A673 (cell line): ENCODE data around the gene RPS21. TPM values are rescaled to one million over a fixed set of nuclear protein-coding genes. Genes with fewer than 3 reads are reported as not detected.

ENCODE experiments used
- BruUV-seq: library from RNA; stranded (reverse); fragments of 400-500 nt; replicated peaks from 2 replicates; lab custom pipeline; 2021; lab: Mats Ljungman, UMichigan
- CTCF ChIA-PET: fragments of 300-600 bp; sonication (Branson Sonifier 250); formaldehyde crosslinking; loops from one replicate; lab custom pipeline; 2022; ENCODE audit warnings: antibody characterized with exemption; lab: Charles Lee
- POLR2A ChIA-PET: fragments of 300-600 bp; sonication (Branson Sonifier 250); formaldehyde crosslinking; loops from one replicate; lab custom pipeline; 2022; ENCODE audit warnings: antibody characterized with exemption; ENCODE audit not compliant: low non-redundant PET; lab: Charles Lee
- DNase-seq: peaks from one replicate; pipeline ENCODE4 v3.0.0-alpha.2; 2015; ENCODE audit warnings: low spot score
- H3K27ac ChIP-seq: fragments of 200-600 bp; sonication (generic); 2 replicates; pipeline ENCODE4 v1.5.1; 2016; ENCODE audit warnings: mixed run types, low read depth, mild to moderate bottlenecking, mixed read lengths, antibody characterized with exemption, low read length; ENCODE audit not compliant: poor library complexity, severe bottlenecking
- H3K27me3 ChIP-seq: fragments of 200-600 bp; sonication (generic); replicated peaks from 2 replicates; pipeline ENCODE4 v1.6.1; 2017; ENCODE audit warnings: mixed run types, low read depth, mild to moderate bottlenecking, mixed read lengths, antibody characterized with exemption, low read length; ENCODE audit not compliant: insufficient read depth, poor library complexity
- H3K36me3 ChIP-seq: fragments of 200-600 bp; sonication (generic); 2 replicates; pipeline ENCODE4 v1.6.1; 2016; ENCODE audit warnings: mixed run types, mild to moderate bottlenecking, mixed read lengths, antibody characterized with exemption, low read length; ENCODE audit not compliant: insufficient read depth, poor library complexity, severe bottlenecking
- H3K4me1 ChIP-seq: fragments of 200-600 bp; sonication (generic); 2 replicates; pipeline ENCODE4 v1.6.1; 2017; ENCODE audit warnings: mixed run types, mild to moderate bottlenecking, mixed read lengths, antibody characterized with exemption, low read length; ENCODE audit not compliant: insufficient read depth, poor library complexity, severe bottlenecking
- H3K4me3 ChIP-seq: fragments of 200-600 bp; sonication (generic); 2 replicates; pipeline ENCODE4 v1.5.1; 2016; ENCODE audit warnings: low read depth, mixed run types, mild to moderate bottlenecking, mixed read lengths, low read length; ENCODE audit not compliant: poor library complexity, severe bottlenecking
- H3K9me3 ChIP-seq: fragments of 200-600 bp; sonication (generic); 2 replicates; pipeline ENCODE4 v1.6.1; 2016; ENCODE audit warnings: mixed run types, low read depth, mild to moderate bottlenecking, mixed read lengths, antibody characterized with exemption, low read length; ENCODE audit not compliant: poor library complexity, severe bottlenecking
- CTCF ChIP-seq: fragments of 300-800, 200-600 bp; sonication (generic); conservative IDR thresholded peaks from 2 replicates; pipeline ENCODE4 v1.5.1; 2017; ENCODE audit warnings: low read depth, mild to moderate bottlenecking, antibody characterized with exemption, low read length, moderate library complexity, mixed read lengths
- EZH2 ChIP-seq: fragments of 200-600 bp; sonication (generic); IDR thresholded peaks from 2 replicates; pipeline ENCODE4 v1.6.1; 2017; ENCODE audit warnings: borderline replicate concordance, low read depth, mild to moderate bottlenecking, mixed read lengths, antibody characterized with exemption, low read length; ENCODE audit not compliant: poor library complexity, severe bottlenecking
- intact Hi-C: fragments of 100-400 bp; cut with micrococcal nuclease; formaldehyde crosslinking; loops from one replicate; pipeline ENCODE4 v1.10.0; 2022; ENCODE audit not compliant: unreplicated experiment
- total RNA-seq: library from RNA; stranded (reverse); gene quantifications from 2 replicates; pipeline ENCODE4 v1.2.3, GENCODE V29; 2021

Gene RPS21
- total RNA-seq, 1 experiment from 2014 or later, result 1,506 TPM

GRCh38 chr20:62408640-62409039, 21.7 kb downstream of the RPS21 start:
- Histone ChIP-seq H3K4me1 (peaks cover 6% of the 10 kb centered on the region), H3K27me3 (no peaks in the 10 kb centered on the region), H3K36me3 (no peaks in the 10 kb centered on the region), H3K9me3 (no peaks in the 10 kb centered on the region), H3K27ac (no peak overlapping the region), H3K4me3 (no peak overlapping the region)
- no peak for TF ChIP-seq EZH2
- TF ChIP-seq CTCF, result no peak
- ChIA-PET CTCF (no interaction called here), POLR2A (no interaction called here)
- intact Hi-C loops, result no loop called here
- BruUV-seq, result no TSS peak
- no peak for DNase-seq

GRCh38 chr20:62409086-62409853, 22.4 kb downstream of the RPS21 start:
- no peak overlapping the region for H3K27ac ChIP-seq
- ChIA-PET CTCF (interaction anchor here (1.1 to 1.6 kb wide), 2 partner anchors 9 to 208 kb away, joined by 3 to 6 read pairs; no protein-coding TSS in a partner anchor), POLR2A (no interaction called here)
- H3K4me3 ChIP-seq, result no peak overlapping the region
- H3K36me3 ChIP-seq, result no peaks in the 10 kb centered on the region
- no peaks in the 10 kb centered on the region for H3K27me3 ChIP-seq
- no peak for TF ChIP-seq CTCF
- no peak for TF ChIP-seq EZH2
- intact Hi-C loops, result no loop called here
- DNase-seq, result no peak
- H3K9me3 ChIP-seq, result no peaks in the 10 kb centered on the region
- H3K4me1 ChIP-seq, result peaks cover 6% of the 10 kb centered on the region
- no TSS peak for BruUV-seq

GRCh38 chr20:62409931-62410745, 23.2 kb downstream of the RPS21 start:
- Histone ChIP-seq H3K27me3 (no peaks in the 10 kb centered on the region), H3K4me3 (no peak overlapping the region), H3K27ac (no peak overlapping the region), H3K9me3 (no peaks in the 10 kb centered on the region), H3K4me1 (peaks cover 6% of the 10 kb centered on the region), H3K36me3 (no peaks in the 10 kb centered on the region)
- BruUV-seq, result no TSS peak
- peak; percentile 64 for DNase-seq
- ChIA-PET POLR2A (no interaction called here), CTCF (interaction anchor here (0.8 to 1.6 kb wide), 3 partner anchors 8 to 207 kb away, joined by 3 to 6 read pairs (median 4); no protein-coding TSS in a partner anchor)
- TF ChIP-seq EZH2 (no peak), CTCF (peak; percentile 83)
- intact Hi-C loops, result loop anchor here (2.0 to 5.0 kb wide), 2 partner anchors 207 to 382 kb away; no protein-coding TSS in a partner anchor
